GM12874 (cell line): ENCODE measurements around the gene IL2RA.

Source experiments
- TF ChIP-seq, protein P1 (sequence below): IDR thresholded peaks from 2 replicates; pipeline ENCODE4 v1.5.1; 2011; ENCODE audit warnings: low read depth, mild to moderate bottlenecking, control low read depth, low read length, moderate library complexity; ENCODE audit not compliant: insufficient read depth

IL2RA gene

DNA sequence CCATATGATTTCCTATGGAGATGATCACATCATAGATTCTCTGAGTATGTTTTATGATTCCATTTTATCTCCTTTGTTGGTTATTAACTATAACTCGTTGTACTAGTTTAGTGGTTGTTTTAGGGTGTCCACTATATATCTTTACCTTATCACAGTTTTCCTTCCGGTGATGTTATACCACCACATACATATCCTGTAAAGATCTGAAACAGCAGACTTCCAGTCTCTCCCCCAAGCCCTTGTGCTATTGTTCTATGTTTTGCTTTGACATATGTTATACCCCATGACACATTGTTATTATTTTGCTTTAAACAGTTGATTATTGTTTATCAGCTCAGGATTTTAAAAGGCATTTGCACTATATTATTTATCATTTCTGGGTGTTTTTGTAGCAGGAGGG, 92.1 kb downstream of the IL2RA start:
- TF ChIP-seq, protein P1, sequence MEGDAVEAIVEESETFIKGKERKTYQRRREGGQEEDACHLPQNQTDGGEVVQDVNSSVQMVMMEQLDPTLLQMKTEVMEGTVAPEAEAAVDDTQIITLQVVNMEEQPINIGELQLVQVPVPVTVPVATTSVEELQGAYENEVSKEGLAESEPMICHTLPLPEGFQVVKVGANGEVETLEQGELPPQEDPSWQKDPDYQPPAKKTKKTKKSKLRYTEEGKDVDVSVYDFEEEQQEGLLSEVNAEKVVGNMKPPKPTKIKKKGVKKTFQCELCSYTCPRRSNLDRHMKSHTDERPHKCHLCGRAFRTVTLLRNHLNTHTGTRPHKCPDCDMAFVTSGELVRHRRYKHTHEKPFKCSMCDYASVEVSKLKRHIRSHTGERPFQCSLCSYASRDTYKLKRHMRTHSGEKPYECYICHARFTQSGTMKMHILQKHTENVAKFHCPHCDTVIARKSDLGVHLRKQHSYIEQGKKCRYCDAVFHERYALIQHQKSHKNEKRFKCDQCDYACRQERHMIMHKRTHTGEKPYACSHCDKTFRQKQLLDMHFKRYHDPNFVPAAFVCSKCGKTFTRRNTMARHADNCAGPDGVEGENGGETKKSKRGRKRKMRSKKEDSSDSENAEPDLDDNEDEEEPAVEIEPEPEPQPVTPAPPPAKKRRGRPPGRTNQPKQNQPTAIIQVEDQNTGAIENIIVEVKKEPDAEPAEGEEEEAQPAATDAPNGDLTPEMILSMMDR: no peak

DNA sequence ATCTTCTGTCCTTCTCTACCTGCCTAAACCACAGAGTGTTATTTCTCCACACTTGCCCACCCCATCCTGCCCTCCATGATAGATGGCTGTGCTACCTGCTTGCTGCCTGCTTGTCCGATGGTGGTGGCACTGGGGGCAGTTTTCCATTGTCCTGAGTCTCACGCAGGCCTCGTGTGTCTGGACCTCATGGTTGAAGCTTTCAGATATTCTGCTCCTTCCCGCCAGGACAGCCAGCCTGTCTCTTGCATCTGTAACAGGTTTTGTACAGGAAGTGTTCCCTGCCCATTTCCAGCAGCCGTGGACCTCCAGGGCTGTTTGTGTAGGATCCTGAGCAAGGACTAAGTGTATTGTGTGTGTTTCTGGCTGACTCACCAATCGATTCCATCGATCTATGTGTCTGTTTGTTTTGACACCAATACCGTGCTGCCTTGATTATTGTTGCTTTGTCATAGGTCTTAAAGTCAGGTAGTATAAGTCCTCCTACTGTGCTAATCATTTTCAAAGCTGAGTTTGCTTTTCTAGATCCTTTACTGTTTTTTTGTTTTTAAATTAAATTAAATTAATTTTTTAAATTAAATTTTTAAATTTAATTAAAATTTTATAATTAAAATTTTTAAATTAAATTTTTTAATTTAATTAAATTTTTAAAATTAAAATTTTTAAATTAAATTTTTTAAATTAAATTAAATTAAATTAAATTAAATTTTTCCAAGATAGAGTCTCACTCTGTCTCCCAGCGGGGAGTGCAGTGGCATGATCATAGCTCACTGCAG, 93.3 kb downstream of the IL2RA start:
- TF ChIP-seq, protein P1: no peak

DNA sequence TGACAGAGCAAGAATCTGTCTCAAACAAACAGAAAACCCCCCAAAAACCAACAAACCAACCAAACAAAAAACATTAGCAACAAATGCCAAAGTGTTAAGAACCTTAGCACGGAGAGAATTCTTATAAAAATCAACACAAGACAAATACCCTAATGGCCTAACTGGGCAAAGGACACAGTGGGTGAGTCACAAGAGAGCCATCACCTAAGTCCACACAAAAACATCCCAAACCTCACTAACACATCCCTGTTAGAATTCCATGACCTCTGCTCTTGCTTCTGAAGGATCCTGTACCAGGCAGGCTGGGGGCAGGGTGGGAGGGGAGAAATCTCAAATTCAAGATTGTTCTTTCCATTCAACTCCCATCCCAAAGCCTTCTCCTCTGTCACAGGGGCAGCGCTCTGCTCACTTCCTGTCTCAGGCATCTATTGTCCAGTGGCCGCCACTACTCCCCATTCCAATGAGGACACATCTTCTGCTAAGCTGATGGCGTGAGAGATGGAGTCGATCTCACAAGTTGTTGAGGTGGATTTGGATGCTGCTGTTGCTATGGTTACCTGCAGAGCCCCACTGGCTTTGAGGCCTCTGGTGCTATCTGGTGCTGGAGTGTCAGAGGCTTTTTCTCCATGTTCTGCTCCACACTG, 94.0 kb downstream of the IL2RA start:
- TF ChIP-seq, protein P1: no peak

DNA sequence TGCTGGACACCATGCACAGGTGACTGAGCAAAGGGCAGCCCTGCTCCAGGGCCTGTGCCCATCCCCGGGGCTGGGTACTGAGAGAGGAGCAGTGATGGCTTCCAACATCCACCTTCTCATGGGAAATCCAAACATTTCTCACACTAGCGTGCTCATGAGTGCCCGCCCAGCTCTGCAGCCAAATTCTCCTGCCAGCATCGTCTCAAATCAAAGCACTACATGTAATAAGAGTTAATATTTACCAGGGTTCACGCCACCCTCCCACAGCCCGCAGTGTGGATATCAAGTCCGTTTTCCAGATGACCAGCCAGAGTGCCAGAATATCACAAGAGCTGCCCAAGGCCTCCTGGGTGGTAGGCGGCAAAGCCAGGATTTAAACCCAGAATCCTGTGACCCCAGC, 96.9 kb downstream of the IL2RA start:
- TF ChIP-seq, protein P1: no peak

DNA sequence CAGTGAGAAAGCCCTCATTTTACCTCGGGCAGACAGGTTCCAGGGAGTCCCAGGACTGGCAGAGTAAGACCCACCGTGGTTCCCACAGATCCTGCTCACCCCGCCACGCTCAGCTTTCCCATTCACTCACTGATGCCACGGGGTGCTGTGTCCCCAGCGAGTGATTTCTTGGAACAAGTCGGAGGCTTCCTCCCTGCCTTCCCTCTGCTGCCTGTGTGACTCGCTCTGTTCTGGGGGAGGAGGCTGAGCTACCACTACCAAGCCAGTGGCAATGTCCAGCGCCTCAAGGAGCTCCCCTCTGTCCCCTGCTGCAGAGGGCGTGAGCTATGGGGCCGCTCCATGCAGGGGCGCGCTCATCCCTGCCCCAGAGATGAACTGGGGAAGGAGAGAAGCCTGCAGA, 97.4 kb downstream of the IL2RA start:
- TF ChIP-seq, protein P1: no peak

DNA sequence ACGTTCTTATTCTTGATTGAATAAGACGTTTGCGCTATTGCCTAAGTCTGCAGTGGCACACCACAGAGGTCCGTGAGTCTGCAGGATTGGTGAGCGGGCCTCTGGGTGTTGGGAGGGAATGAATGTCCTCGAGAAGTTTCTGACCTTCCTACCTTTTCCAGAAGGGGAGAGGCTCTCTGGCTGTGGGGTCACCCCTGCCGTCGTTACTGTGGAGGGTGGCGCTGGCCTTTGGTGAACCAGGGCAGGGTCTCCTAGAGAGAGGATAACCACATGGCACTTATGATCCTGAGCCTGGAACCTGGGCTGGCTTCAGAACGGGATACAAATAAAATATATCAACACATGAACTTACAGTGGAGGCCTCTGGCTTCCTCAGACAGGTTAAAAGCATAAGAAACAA, 98.6 kb downstream of the IL2RA start:
- TF ChIP-seq, protein P1: no peak

DNA sequence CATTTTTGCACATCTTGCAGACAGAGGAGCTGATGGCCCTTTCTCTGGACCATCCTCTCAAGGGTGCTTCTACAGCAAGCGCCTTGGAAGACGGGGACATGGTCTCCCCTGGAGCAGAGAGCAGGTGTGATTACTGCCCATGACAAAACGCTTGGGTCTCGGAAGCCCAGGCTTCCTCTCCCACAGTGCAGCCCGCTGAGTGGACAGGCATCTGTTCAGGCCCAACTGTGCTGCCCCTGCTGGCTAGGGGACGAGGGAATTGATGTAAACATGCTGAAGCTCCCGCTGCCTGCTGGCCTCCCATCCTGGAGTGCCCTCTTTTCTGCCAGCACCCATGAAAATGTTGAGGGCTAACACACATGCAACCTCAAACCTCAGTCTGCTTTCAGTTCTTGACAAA, 99.1 kb downstream of the IL2RA start:
- TF ChIP-seq, protein P1: no peak
